Gastroesophageal sphincter (tissue), 3 donors: ENCODE data around the gene THOC6.

ENCODE experiments used
- CTCF ChIP-seq, 4 experiments: fragments of 200-600 bp in 2 of 4; fragments of 450-650 bp in 2 of 4; sonication (generic) in 1 of 4; IDR thresholded peaks; one replicate each; pipeline ENCODE4 v1.5.1; 2017 to 2019; ENCODE audit warnings: antibody characterized with exemption in 4 of 4, mild to moderate bottlenecking in 2 of 4, moderate library complexity in 2 of 4
- EP300 ChIP-seq: sonication (generic); formaldehyde crosslinking; IDR thresholded peaks from one replicate; pipeline ENCODE4 v1.6.1; 2017; ENCODE audit warnings: antibody characterized with exemption, mild to moderate bottlenecking
- POLR2A ChIP-seq, 2 donors: fragments of 450-650 bp; IDR thresholded peaks; one replicate each; pipeline ENCODE4 v1.6.1; 2017; ENCODE audit warnings: antibody characterized with exemption in 2 of 2, mild to moderate bottlenecking in 2 of 2, moderate library complexity in 1 of 2
- POLR2AphosphoS5 ChIP-seq: sonication (generic); formaldehyde crosslinking; IDR thresholded peaks from one replicate; pipeline ENCODE4 v1.6.1; 2017; ENCODE audit warnings: antibody characterized with exemption

DNA sequence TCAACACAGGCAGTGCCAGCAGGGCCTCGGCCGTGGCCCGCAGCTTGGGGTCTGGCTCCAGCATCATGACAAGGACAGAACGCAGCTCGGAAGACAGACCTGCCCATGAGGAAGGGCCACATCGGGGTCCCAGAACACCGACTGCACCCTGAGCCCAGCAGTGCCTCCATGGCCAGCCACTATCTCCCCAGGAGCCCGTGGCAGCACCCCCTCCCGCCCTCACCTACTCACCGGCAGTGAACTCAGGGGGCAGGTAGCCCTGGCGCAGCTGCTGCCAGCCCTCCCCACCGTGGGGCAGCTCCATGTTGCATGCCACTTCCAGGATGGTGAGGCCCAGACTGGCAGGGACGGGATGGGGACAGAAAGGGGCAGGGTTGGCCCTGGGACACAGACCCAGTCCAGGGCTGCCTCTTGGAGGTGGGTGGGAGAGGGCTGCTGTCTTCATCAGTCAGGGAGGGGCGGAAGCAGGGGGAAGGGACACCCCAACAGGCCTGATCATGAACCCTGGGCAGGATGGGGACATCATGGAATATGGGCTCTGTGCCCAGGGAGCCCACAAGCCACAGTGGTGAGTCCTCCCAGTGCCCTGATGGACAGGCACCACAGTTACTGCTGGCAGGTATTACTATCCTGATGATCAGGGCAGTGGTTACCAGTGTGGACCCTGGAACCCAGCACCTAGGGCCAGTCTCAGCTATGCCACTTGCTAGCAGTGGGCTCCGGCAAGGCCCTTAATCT, 49.3 kb upstream of the THOC6 start:
- TF ChIP-seq CTCF (IDR thresholded peaks at IDR 0.05) (no peak), EP300 (no peak), POLR2A (IDR thresholded peaks at IDR 0.05) (no peak), POLR2AphosphoS5 (no peak)
